Skeletal muscle satellite cell (primary cell): ENCODE measurements around the gene GLOD4. TPM values are rescaled to one million over a fixed set of nuclear protein-coding genes. Genes with fewer than 3 reads are reported as not detected.
"Not testable (repeated sequence)": the region's sequence is repeated elsewhere in the genome, so short reads cannot be mapped to it uniquely, and the experiment has no call there.

Experiments
- H3K27me3 ChIP-seq: 2 replicates; pipeline ENCODE4 v1.7.0; 2013; ENCODE audit warnings: low read length; ENCODE audit not compliant: control insufficient read depth, insufficient read depth
- H3K36me3 ChIP-seq: 2 replicates; pipeline ENCODE4 v1.7.0; 2013; ENCODE audit warnings: mild to moderate bottlenecking, control low read depth, low read length; ENCODE audit not compliant: insufficient read depth
- H3K4me1 ChIP-seq: 2 replicates; pipeline ENCODE4 v1.7.0; 2013; ENCODE audit warnings: low read length; ENCODE audit not compliant: control insufficient read depth, insufficient read depth
- H3K4me2 ChIP-seq: 2 replicates; pipeline ENCODE4 v1.7.0; 2013; ENCODE audit warnings: mild to moderate bottlenecking, low read length
- H3K4me3 ChIP-seq: 2 replicates; pipeline ENCODE4 v1.7.0; 2013; ENCODE audit warnings: low read length
- H3K9ac ChIP-seq: 2 replicates; pipeline ENCODE4 v1.7.0; 2013; ENCODE audit warnings: mild to moderate bottlenecking, low read depth, low read length, moderate library complexity
- H3K9me3 ChIP-seq: replicated peaks from 2 replicates; pipeline ENCODE4 v1.7.0; 2013; ENCODE audit warnings: mild to moderate bottlenecking, control low read depth, low read length
- total RNA-seq: library from RNA; depleted of rRNA; stranded (reverse); fragments of >200 nt; gene quantifications from 2 replicates; pipeline ENCODE4 v1.2.3, GENCODE V29; 2012; rRNA removed

Gene GLOD4
- total RNA-seq: 45.9 and 46.9 TPM in 2 replicates

GRCh38 chr17:781805-782731, at the start of gene GLOD4, which contains the start of gene MRM3:
Gene GLOD4, minus strand, starts transcription at chr17:782280. Its CDS starts 25 bp downstream, at chr17:782255.
Gene MRM3, plus strand, starts transcription at chr17:782353. Its CDS starts 26 bp downstream, at chr17:782379.
- Histone ChIP-seq H3K4me2 (peak within 1 kb of the TSS; percentile 89), H3K36me3 (peaks cover 22% of the 10 kb centered on the region), H3K27me3 (no peaks in the 10 kb centered on the region), H3K4me1 (peaks cover 13% of the 10 kb centered on the region), H3K4me3 (peak within 1 kb of the TSS; percentile 100), H3K9ac (peak within 1 kb of the TSS; percentile 95), H3K9me3 (no peaks in the 10 kb centered on the region)

- no peaks in the 10 kb centered on the region for H3K36me3 ChIP-seq
- H3K9ac ChIP-seq: no peak overlapping the region
- H3K4me2 ChIP-seq: no peak overlapping the region
- no peaks in the 10 kb centered on the region for H3K9me3 ChIP-seq
- no peak overlapping the region for H3K4me3 ChIP-seq
- peaks cover 1% of the 10 kb centered on the region for H3K4me1 ChIP-seq
- H3K27me3 ChIP-seq: no peaks in the 10 kb centered on the region
These were observed 48.9 kb upstream of the GLOD4 start for GRCh38 chr17:830950-831349.

- Histone ChIP-seq H3K4me1 (no peaks in the 10 kb centered on the region), H3K4me3 (no peak overlapping the region), H3K9ac (no peak overlapping the region), H3K36me3 (no peaks in the 10 kb centered on the region), H3K9me3 (no peaks in the 10 kb centered on the region), H3K4me2 (no peak overlapping the region), H3K27me3 (no peaks in the 10 kb centered on the region)
These were observed 48.3 kb upstream of the GLOD4 start for GRCh38 chr17:830381-830780.

- not testable (repeated sequence) for H3K27me3 ChIP-seq, H3K4me3 ChIP-seq, H3K36me3 ChIP-seq, H3K9ac ChIP-seq, H3K9me3 ChIP-seq, H3K4me2 ChIP-seq, H3K4me1 ChIP-seq
These were observed 47.5 kb upstream of the GLOD4 start for GRCh38 chr17:829614-830013.

GRCh38 chr17:828761-829160, 46.7 kb upstream of the GLOD4 start:
- H3K36me3 ChIP-seq: no peaks in the 10 kb centered on the region
- no peaks in the 10 kb centered on the region for H3K27me3 ChIP-seq
- H3K4me1 ChIP-seq: no peaks in the 10 kb centered on the region

GRCh38 chr17:826778-827177, 44.7 kb upstream of the GLOD4 start:
- Histone ChIP-seq H3K9me3 (no peaks in the 10 kb centered on the region), H3K27me3 (no peaks in the 10 kb centered on the region), H3K4me1 (no peaks in the 10 kb centered on the region), H3K4me2 (no peak overlapping the region), H3K9ac (no peak overlapping the region), H3K4me3 (no peak overlapping the region), H3K36me3 (no peaks in the 10 kb centered on the region)

More at GRCh38 chr17:828761-829160, 46.7 kb upstream of the GLOD4 start:
- Histone ChIP-seq H3K4me3 (no peak overlapping the region), H3K9ac (no peak overlapping the region), H3K9me3 (no peaks in the 10 kb centered on the region), H3K4me2 (no peak overlapping the region)

GRCh38 chr17:825216-825615, 43.1 kb upstream of the GLOD4 start:
- H3K4me3 ChIP-seq: no peak overlapping the region
- no peaks in the 10 kb centered on the region for H3K4me1 ChIP-seq
- no peaks in the 10 kb centered on the region for H3K9me3 ChIP-seq
- no peak overlapping the region for H3K9ac ChIP-seq
- H3K36me3 ChIP-seq: no peaks in the 10 kb centered on the region
- H3K4me2 ChIP-seq: no peak overlapping the region
- H3K27me3 ChIP-seq: no peaks in the 10 kb centered on the region

GRCh38 chr17:824378-824777, 42.3 kb upstream of the GLOD4 start:
- Histone ChIP-seq H3K27me3 (no peaks in the 10 kb centered on the region), H3K4me3 (no peak overlapping the region), H3K4me1 (no peaks in the 10 kb centered on the region), H3K9me3 (no peaks in the 10 kb centered on the region), H3K4me2 (no peak overlapping the region), H3K9ac (no peak overlapping the region), H3K36me3 (no peaks in the 10 kb centered on the region)

GRCh38 chr17:823501-823902, 41.4 kb upstream of the GLOD4 start:
- H3K27me3 ChIP-seq: no peaks in the 10 kb centered on the region
- no peak overlapping the region for H3K4me3 ChIP-seq
- H3K4me2 ChIP-seq: no peak overlapping the region
- no peaks in the 10 kb centered on the region for H3K4me1 ChIP-seq
- no peaks in the 10 kb centered on the region for H3K36me3 ChIP-seq
- H3K9me3 ChIP-seq: no peaks in the 10 kb centered on the region
- H3K9ac ChIP-seq: no peak overlapping the region

GRCh38 chr17:819251-819650, 37.2 kb upstream of the GLOD4 start:
- H3K4me2 ChIP-seq: no peak overlapping the region
- H3K9me3 ChIP-seq: no peaks in the 10 kb centered on the region
- H3K27me3 ChIP-seq: peaks cover 4% of the 10 kb centered on the region
- no peaks in the 10 kb centered on the region for H3K4me1 ChIP-seq
- no peak overlapping the region for H3K9ac ChIP-seq
- H3K4me3 ChIP-seq: no peak overlapping the region
- H3K36me3 ChIP-seq: no peaks in the 10 kb centered on the region

- no peak overlapping the region for H3K4me2 ChIP-seq
These were observed 32.3 kb upstream of the GLOD4 start for GRCh38 chr17:814371-814770.

More at GRCh38 chr17:814371-814770, 32.3 kb upstream of the GLOD4 start:
- Histone ChIP-seq H3K4me3 (no peak overlapping the region), H3K36me3 (no peaks in the 10 kb centered on the region), H3K9ac (no peak overlapping the region), H3K4me1 (no peaks in the 10 kb centered on the region), H3K9me3 (no peaks in the 10 kb centered on the region), H3K27me3 (peaks cover 4% of the 10 kb centered on the region)
